ENCODE data around the gene ARPIN.
"Not testable (repeated sequence)": the region's sequence is repeated elsewhere in the genome, so short reads cannot be mapped to it uniquely, and the experiment has no call there.

The ARPIN gene

GRCh38 chr15:89912674-89913396 is at the start of gene ARPIN:
ARPIN (minus strand) TSS chr15:89912952; CDS start chr15:89912835, 117 bp downstream.
- no peak for DNase-seq

- no peak for DNase-seq
These were observed 45.5 kb upstream of the ARPIN start for GRCh38 chr15:89958107-89958805.

- DNase-seq = not testable (repeated sequence)
These were observed 42.8 kb upstream of the ARPIN start for GRCh38 chr15:89955449-89955998.

GRCh38 chr15:89954541-89954940 is 41.8 kb upstream of the ARPIN start:
- DNase-seq = no peak

- no peak for DNase-seq
These were observed 36.0 kb upstream of the ARPIN start for GRCh38 chr15:89948796-89949195.

GRCh38 chr15:89947385-89947784 is 34.6 kb upstream of the ARPIN start:
- DNase-seq = no peak

GRCh38 chr15:89946681-89947299 is 34.0 kb upstream of the ARPIN start:
- no peak for DNase-seq

- DNase-seq = not testable (repeated sequence)
These were observed 31.0 kb upstream of the ARPIN start for GRCh38 chr15:89943721-89944120.

GRCh38 chr15:89939910-89940309 is 27.2 kb upstream of the ARPIN start:
- DNase-seq = no peak

GRCh38 chr15:89939377-89939776 is 26.6 kb upstream of the ARPIN start:
- DNase-seq = not testable (repeated sequence)

GRCh38 chr15:89937365-89938350 is 24.9 kb upstream of the ARPIN start:
- no peak for DNase-seq

- no peak for DNase-seq
These were observed 24.1 kb upstream of the ARPIN start for GRCh38 chr15:89936786-89937265.

GRCh38 chr15:89936051-89936785 is 23.5 kb upstream of the ARPIN start:
- no peak for DNase-seq

- no peak for DNase-seq
These were observed 20.1 kb upstream of the ARPIN start for GRCh38 chr15:89932880-89933279.

- DNase-seq = no peak
These were observed 15.7 kb upstream of the ARPIN start for GRCh38 chr15:89928421-89928820.

GRCh38 chr15:89926158-89926557 is 13.4 kb upstream of the ARPIN start:
- DNase-seq = no peak

GRCh38 chr15:89917442-89918101 is 4.8 kb upstream of the ARPIN start:
- no peak for DNase-seq

- no peak for DNase-seq
These were observed 3.9 kb upstream of the ARPIN start for GRCh38 chr15:89916660-89917059.

- no peak for DNase-seq
These were observed 543 bp downstream of the ARPIN start for GRCh38 chr15:89912145-89912673.

- no peak for DNase-seq
These were observed 1.7 kb downstream of the ARPIN start for GRCh38 chr15:89910891-89911626.
